GM18508 (cell line): Measurements from ENCODE around the gene SLC38A8.

ENCODE experiments used
- ATAC-seq: cut with Tn5 transposase; IDR thresholded peaks from one replicate; pipeline ENCODE4 v1.9.1; 2021; ENCODE audit warnings: moderate number of reproducible peaks; ENCODE audit not compliant: insufficient read depth, unreplicated experiment

The SLC38A8 gene

DNA sequence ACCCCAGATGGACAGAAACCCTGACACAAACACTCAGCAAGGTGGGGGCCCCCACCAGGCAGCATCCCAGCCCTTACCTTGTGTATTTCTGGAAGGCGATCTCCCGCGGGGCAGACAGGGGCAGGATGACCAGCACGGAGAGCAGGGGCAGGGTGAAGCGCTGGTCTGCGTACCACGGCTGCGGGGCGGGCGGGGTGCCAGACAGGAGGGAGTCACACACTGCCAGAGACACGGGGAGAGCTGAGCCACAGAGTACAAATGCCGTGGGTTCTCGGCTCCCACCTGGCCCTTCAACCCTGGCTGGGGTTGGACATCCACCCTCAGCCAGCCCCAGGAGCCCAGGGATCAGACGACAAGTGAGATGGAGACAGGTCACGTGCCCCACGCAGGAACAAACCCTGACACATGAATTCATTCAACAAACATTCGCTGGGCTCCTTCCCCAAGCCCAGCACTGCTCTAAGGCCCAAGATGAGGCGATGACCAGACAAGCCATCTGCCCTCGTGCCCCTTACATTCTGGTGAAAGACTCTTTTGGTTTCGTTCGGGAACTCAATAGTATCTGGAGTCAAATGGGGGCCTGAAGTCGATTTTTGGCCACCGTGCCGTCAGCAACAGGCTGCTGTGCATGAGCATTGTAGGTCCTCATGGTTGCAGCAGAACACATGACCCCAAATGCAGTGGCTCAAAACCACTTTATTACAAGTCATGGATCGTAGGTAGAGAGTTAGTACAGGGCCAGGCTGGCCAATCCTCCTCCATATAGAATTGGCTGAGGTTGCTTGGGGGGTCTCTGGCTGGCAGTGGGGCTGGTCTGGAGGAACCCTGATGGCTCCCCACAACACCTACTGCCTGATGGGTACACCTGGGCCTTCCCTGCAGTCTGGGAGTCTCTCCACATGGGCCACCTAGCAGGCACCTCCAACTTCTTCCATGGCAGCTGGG lies 9.1 kb downstream of the SLC38A8 start:
- ATAC-seq, result no peak

DNA sequence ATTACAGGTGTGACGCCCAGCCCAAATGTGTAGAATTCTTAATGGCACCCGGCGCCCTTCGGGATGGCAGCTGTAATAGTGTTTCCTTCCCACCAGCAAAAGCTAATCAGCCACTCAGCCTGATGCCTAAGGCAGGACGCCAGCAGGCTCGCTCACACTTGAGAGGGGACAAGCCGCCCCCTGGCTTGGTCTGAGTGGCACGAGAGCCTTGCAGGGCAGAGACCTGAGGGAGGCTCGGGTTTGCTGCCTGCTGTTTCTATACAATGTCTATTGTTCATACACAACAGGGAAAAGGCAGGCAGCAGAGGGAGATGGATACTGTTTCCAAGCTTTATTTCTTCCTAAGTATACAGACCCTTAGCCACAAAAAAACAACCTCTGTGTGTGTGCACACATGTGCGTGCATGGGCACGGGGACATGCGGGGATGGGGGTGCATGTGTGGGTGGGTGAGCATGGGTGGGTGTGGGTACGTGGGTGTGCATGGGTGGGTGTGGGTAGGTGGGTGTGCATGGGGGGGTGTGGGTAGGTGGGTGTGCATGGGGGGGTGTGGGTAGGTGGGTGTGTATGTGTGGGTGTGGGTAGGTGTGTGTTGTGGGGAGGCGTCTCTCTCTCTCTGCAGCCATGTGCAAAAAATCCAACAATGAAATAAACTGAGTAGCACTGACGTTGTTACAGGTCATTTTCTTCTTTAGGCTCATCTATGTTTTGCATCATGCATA lies 10.0 kb downstream of the SLC38A8 start:
- ATAC-seq, result no peak

DNA sequence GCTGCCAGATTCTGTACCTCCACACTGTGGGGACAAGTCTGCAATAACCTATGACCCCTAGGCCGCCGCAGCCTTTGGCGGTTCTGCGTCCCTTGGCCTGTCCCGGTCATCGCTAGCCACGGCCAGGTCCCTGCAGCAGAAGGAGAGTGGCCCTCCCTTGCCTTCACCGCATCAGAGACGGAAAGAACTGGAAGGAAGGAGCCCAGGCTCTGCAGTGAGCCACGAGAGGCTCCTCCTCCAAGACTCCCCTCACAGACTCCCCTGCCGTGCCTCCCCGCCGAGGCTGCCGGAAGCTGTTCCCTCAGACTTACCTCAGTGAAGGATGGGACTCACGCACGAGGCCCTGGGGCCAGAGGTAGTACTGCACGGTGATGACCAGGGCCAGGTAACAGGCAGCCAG lies 11.0 kb downstream of the SLC38A8 start:
- no peak for ATAC-seq

DNA sequence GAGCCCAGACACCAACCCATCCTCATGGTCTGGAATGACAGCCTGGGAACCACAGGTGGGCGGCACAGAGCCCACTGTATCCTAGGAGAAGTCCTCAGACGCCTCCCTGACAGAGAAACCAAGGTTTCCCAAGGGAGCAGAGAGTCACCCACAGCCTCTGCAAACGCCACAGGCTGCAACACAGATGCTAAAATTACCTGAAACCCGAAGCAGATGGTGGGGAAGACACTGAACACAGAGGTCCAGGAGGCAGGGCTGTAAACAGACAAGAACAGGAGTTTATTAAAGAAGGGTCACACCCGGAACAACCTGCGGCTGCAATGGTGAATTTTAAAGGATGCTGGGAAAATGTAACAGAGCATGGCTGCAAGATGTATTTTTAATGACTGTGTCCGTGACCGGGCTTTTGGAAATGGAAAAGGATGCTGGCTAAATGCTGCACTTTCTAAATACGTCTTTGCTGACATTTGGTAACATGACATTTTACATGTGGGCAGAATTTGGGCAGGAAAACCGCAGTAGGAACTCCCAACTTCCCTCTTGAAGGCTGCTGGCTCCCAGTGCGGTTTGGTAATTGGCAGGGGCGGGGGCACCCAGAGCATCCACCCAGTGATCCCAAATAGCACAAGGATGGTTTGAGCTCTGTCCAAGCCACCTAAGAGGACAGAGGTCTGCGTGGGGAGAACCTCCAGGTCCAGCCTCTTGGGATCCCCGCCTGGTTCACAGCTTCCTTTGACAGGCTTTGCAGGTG lies 13.1 kb downstream of the SLC38A8 start:
- ATAC-seq, result no peak

DNA sequence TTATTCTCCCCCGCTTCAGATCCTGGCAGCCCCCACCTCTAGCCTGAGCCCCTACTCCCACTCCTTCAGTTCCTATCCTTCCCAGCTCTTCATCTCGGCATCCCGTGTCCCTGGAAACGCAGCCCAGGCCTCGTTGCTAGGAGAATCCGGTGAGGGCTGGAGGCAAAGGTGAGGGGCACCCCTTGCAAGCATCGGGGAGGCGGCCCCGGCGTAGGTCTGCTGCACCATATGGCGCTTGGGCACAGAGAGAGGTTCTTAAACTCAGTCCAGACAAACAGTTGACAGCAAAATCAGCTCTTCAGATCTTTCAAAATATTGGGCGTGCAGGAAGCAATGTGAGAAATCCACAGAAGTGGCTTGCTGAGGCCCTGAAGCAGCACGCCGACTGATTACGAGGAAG lies 15.0 kb downstream of the SLC38A8 start:
- no peak for ATAC-seq

DNA sequence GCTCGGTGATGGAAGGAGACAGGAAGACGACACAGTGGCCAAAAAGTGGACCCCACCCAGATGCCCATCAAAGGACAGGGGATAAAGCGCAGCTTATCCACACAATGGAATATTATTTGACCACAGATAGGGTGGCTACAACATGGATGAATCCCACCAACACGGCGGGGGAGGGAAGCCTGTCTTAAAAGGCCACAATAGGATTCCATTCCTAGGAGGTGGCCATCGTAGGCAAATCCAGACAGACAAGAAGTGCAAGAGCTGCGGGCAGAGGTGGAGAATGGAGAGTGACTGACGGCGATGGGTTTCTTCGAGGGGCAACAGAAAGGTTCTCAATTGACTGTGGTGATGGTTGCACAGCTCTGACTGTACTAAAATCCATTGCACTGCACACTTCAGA lies 16.0 kb downstream of the SLC38A8 start:
- no peak for ATAC-seq

DNA sequence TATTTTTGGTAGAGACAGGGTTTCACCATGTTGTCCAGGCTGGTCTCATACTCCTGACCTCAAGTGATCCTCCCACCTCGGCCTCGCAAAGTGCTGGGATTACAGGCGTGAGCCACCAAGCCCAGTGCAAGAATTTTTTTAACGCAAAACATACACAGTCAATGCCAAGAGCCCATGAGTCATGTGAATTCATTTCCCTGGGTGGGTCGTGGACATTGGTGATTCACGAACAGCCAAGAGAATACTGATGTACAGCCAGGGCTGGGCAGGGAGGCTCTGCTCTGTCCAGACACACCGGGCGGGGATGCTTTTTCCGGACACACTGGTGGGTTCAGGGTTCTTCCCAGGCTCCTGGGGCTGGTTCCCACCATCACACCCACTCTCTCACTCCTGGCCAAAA lies 17.7 kb downstream of the SLC38A8 start:
- ATAC-seq, result no peak

DNA sequence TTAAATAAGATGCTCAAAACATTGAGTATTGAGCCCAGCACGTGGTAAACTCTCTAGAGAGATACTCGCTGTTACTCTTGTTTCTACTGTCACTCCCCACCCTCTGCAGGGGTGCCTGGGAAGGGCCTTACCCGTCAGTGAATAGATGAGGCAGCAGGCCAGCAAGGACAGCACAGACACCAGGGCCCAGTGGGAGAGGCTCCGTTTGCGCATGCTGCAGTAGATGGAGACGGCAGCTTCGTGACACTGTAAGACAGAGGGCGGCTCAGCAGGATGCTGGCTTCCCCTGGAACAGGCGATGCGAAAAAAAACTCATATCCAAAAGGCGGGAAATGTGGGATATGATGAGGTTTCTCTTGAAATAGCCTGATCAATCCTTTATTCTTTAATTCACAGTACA lies 20.0 kb downstream of the SLC38A8 start:
- ATAC-seq, result no peak

DNA sequence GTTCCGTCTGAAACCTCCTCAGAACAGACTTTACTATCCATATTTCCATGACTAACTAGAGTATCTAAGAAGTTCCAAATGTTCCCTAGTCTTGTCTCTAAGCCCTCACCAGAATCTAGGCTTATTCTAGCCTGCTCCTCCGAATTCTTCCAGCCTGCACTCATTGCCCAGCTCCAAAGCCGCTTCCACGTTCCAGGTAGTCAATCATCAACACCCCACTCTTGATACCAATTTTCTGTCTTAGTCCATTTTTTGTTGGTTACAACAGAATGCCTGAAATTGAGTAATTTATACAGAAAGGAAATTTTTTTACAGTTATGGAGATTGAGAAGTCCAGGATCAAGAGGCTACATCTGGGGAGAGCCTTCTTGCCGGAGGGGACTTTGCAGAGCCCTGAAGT lies 21.1 kb downstream of the SLC38A8 start:
- no peak for ATAC-seq

DNA sequence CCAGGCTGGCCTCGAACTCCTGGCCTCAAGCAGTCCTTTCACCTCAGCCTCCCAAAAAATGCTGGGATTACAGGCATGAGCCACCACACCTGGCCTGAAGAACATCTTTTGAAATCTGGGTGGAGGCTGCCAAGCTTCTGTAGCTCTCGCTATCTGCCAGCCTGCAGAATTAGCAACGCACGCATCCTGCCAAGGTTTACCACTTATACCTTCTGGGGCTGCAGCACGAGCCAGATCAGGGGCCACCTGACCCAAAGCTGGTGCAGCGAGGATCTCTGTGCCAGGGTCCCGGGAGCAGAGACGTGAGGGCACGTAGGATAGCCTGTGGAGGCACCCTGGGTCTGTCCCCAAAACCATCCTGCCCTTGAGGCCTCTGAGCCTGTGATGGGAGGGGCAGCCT lies 22.2 kb downstream of the SLC38A8 start:
- no peak for ATAC-seq

DNA sequence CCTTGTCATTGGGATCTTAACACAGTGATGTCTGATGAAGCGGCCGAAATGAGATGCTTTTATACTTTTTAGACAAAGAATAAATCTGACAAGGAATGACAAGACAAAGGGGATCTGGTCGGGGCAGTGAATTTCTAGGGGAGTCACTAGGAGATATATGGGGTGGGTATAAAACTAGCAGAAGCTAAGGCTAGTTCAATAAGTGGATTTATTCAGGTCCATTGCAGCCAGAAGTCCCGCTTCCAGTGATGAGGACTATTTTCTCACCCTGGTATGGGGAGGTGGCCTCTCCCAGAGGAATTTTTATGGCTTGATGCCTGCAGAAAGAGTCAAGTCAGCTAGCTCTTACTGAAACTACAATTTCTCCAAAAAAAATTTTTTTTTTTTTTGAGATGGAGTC lies 23.9 kb downstream of the SLC38A8 start:
- ATAC-seq, result no peak

DNA sequence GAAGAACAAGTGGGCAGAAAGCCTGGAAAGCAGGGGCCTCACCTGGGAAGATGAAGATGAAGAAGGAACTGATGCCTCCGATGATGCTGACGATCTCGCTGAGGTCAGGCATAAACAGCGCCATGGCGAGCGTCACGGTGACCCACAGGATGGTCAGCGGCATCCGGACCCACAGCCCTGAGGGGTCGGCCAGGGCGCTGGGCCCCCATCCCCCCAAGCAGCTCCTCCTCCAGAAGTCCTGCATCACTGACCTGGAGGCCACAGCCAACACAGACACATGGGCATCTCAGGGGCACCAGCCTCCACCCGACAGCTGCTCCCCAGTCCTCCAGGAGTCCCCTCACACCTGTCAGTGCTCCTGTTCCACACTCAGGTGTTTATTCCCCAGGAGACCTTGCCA lies 26.1 kb downstream of the SLC38A8 start:
- no peak for ATAC-seq

DNA sequence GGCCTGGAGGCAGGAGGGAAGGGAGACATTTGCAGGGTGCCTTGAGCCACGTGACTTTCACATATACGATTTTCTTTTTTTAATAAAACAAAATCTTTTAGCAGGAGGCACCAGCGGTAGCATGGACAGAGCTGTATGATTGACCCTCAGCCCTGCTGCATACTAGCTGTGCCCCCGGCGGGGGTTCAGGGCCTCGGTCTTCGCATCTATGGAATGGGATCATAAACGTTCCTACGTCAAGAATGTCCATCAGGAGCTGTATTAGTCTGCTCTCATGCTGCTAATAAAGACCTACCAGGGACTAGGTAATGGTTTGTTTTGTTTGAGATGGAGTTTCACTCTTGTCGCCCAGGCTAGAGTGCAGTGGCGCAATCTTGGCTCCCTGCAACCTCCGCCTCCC lies 27.2 kb downstream of the SLC38A8 start:
- no peak for ATAC-seq

DNA sequence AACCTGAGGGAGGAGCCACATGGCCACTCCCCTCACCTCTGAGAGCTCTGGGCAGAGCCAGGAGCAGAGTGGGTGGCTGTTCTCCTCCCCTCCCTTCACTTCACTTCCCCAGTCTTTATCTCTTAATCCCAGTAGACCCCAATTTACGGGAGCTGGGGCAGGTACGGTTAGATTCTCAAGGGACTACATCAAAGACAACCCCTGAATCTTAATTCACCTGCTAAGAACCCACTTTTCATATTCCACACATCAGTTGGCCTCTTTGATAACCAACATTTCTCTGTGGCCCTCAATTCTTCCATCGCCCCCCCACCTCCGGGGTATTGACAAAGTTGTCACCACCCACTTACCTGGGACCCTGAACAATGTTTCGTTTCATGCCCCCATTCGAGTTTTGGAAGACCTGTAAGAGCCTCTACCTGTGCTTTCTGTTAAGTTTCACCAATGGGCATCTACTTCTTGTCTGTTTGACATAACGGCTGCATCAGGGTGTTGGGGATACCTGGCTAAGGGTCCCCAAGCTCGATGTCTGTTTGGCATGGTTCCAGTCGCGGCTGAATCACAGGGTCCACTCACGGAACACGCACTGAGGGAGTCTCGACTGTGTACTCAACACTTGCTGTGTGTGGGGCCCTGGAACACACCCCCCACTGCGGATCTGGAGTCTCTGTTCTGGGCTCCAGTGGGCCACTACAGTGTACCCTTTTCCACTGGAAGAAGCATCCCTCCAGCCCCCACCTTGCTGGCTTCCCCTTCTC lies 27.8 kb downstream of the SLC38A8 start:
- ATAC-seq, result no peak

DNA sequence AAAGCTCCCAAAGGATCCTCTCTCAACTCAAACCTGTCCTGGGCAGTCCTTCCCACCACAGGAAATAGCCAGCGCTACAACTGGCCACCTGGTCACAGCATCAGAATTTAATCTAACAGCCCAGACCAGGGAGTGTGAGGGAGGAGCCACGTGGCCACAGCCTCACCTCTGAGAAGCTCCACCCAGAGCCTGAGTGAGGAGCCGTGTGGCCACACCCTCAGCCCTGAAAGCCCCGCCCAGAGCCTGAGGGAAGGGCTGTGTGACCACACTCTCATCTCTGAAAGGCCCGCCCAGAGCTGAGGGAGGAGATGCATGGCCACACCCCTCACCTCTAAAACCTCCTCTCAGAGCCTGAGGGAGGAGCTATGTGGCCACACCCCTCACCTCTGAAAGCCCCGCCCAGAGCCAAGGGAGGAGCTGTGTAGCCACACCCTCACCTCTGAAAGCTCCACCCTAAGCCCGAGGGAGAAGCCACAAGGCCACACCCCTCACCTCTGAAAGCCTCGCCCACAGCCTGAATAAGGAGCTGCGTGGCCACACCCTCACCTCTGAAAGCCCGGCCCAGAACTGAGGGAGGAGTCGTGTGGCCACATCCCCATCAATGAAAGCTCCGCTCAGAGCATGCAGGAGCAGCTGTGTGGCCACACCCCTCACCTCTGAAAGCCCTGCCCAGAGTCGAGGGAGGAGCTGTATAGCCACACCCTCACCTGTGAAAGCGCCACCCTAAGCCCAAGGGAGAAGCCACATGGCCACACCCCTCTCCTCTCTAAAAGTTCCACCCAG lies 28.6 kb downstream of the SLC38A8 start:
- ATAC-seq, result no peak

DNA sequence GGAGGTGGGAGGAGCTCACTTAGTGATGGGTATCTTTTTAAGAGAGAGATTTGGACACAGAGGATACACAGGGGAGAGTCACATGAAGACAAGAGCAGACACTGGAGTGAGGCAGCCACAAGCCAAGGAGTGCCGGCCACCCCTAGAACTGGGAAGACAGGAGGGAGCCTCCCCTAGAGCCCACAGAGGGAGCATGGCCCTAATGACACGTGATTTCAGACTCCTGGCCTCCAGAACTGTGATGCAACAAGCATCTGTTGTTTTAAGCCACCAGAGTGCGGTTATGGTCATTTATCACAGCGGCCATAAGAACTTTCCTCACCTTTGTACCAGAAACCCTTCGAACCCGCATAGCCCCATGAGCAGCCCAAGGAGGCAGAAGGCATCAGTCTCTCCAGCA lies 33.3 kb downstream of the SLC38A8 start:
- ATAC-seq, result no peak

DNA sequence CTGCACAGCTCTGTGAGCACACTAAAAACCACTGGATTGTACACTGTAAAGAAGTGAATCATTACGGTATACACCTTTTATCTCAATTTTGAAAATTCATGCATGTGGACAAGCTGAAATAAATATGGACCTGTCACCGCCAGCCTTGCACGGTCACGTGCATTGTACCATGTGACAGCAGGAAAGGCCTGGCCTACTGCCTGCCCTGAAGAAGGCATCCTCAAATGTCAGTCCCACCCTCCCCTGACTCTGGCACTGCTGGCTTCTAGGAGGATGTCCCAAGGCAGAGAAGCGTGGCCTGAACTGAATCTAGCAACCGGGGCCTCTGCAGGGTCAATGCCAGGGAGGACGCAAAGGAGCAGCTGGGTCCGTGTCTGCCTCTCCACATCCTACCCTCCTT lies 34.6 kb downstream of the SLC38A8 start:
- no peak for ATAC-seq

DNA sequence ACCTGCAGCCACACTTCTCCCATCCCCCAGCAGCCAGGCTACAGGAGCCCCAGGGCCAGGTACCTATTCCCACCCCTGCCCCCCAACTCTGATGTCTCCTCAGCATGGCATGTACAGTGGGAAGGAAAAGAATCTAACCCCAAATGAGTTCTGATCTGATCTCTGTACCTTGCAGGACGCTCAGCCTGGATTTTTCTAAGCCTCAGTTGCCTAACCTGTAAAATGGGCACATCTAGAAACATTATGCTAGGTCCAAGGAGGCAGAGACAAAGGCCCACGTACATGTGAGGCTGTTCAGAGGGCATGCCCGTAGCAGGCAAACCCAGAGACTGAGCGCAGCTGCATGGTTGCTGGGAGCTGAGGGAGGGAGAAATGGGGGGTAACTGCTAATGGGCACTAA lies 35.1 kb downstream of the SLC38A8 start:
- no peak for ATAC-seq

DNA sequence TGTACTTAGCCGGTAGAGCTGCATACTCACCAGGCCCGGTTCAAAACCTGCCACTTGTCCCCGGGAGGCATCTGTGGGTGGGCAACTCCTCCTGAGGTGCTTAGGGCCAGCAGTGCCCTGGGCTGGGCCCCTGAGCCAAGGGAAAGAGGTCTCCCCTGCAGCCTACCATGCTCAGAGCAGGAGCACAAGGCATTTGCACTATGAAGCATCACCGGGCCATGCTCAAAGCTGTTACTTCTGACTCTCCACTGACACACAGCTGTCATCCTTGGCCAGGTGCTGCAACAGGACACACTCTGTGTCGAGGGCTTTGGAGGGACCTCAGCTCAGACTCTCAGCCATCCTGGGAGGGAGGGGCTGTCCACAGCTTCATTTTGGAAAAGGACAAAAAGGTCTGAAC lies 37.2 kb downstream of the SLC38A8 start:
- ATAC-seq, result no peak

DNA sequence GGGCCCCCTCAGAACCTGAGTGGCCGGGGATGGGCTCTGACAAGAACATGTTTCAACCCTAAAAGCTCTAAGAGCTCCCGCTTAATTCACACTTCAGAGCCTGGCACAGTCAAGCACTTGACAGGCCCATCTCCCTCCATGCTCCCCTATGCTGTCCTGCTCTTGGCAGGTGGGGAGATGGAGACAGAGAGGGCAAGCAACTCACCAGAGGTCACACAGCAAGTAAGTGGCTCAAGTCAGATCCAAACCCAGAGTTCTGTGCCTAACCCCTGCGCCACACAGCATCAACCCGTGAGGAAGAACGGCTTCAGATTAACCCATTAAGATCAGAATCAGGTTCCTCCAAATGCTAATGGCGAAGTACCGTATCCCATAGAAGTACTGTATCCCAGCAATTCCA lies 38.2 kb downstream of the SLC38A8 start:
- no peak for ATAC-seq
